Spleen (tissue), 7 donors: ENCODE data around the gene TAL2.

ENCODE experiments used
- POLR2A ChIP-seq, 3 donors: fragments of 450-650 bp; IDR thresholded peaks; one replicate each; pipeline ENCODE4 v1.5.1; 2017; ENCODE audit warnings: antibody characterized with exemption in 3 of 3, mild to moderate bottlenecking in 1 of 3
- TF ChIP-seq, protein P1 (sequence below), 11 experiments: fragments of 200-600 bp in 7 of 11; fragments of 450-650 bp in 4 of 11; sonication (generic) in 4 of 11; IDR thresholded peaks in 8 of 11; conservative IDR thresholded peaks in 3 of 11; 1 replicate in 7 of 11; 2 replicates in 4 of 11; pipeline versions ENCODE4 v1.4.0 to v1.8.0; 2016 to 2021; ENCODE audit warnings: antibody characterized with exemption in 11 of 11, inconsistent platforms in 4 of 11, mild to moderate bottlenecking in 1 of 11
- donor health status: DM: no; HTN: no; CAD: no; lungs with moderate emphysema.
- donor health status: DM: no; HTN: no; CAD: no.
- donor health status: DM: no; HTN: no; CAD: no.

DNA sequence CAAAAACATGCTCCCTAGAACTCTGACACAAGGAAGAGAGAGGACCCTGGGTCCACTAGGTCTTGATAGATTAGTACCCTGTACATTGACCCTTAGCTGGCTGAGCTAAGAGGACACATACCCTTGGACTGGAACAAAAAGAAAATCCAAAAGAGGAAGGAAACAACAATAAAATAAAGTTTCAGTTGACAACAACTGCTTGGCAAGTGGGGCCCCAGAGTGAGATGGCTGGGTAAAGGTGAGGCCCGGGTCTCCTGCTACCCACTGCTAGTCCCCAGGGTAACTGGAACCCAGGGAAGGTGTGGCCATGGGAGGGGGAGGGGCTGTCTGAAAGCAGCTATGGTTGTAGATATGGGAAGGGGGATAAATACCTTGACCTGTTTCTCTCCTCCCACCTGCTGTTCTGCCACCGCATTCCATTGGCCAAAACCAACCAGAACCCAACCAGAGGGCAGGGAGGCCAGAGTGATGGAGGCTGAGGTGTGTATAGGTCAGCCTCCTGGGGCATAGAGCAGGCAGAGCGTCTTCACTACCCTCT, 11.7 kb downstream of the TAL2 start:
- TF ChIP-seq, protein P1, sequence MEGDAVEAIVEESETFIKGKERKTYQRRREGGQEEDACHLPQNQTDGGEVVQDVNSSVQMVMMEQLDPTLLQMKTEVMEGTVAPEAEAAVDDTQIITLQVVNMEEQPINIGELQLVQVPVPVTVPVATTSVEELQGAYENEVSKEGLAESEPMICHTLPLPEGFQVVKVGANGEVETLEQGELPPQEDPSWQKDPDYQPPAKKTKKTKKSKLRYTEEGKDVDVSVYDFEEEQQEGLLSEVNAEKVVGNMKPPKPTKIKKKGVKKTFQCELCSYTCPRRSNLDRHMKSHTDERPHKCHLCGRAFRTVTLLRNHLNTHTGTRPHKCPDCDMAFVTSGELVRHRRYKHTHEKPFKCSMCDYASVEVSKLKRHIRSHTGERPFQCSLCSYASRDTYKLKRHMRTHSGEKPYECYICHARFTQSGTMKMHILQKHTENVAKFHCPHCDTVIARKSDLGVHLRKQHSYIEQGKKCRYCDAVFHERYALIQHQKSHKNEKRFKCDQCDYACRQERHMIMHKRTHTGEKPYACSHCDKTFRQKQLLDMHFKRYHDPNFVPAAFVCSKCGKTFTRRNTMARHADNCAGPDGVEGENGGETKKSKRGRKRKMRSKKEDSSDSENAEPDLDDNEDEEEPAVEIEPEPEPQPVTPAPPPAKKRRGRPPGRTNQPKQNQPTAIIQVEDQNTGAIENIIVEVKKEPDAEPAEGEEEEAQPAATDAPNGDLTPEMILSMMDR (IDR thresholded peaks at IDR 0.05 in 8 of 11, conservative IDR thresholded peaks at IDR 0.05 in 3 of 11) = no peak
- no peak for TF ChIP-seq POLR2A (IDR thresholded peaks at IDR 0.05)
